HG03039 (cell line): ENCODE data around the gene LASP1.

Experiments used
- ATAC-seq: cut with Tn5 transposase; IDR thresholded peaks from one replicate; pipeline ENCODE4 v1.9.1; 2021; ENCODE audit warnings: mild to moderate bottlenecking, moderate library complexity; ENCODE audit not compliant: unreplicated experiment

LASP1 gene

GRCh38 chr17:38868817-38869525 lies 887 bp upstream of the LASP1 start:
- ATAC-seq: peak; percentile 24

GRCh38 chr17:38870259-38871165 lies 654 bp downstream of the LASP1 start:
- no peak for ATAC-seq

- ATAC-seq: no peak
Measured at GRCh38 chr17:38871247-38872015, 1.6 kb downstream of the LASP1 start.

GRCh38 chr17:38872027-38872511 lies 2.2 kb downstream of the LASP1 start:
- ATAC-seq: no peak

- no peak for ATAC-seq
Measured at GRCh38 chr17:38872671-38873385, 3.0 kb downstream of the LASP1 start.

- no peak for ATAC-seq
Measured at GRCh38 chr17:38873640-38874380, 4.0 kb downstream of the LASP1 start.

- no peak for ATAC-seq
Measured at GRCh38 chr17:38874505-38875400, 4.9 kb downstream of the LASP1 start.

- ATAC-seq: no peak
Measured at GRCh38 chr17:38875477-38876075, 5.7 kb downstream of the LASP1 start.

- ATAC-seq: no peak
Measured at GRCh38 chr17:38877130-38877851, 7.4 kb downstream of the LASP1 start.

- ATAC-seq: no peak
Measured at GRCh38 chr17:38879878-38880665, 10.2 kb downstream of the LASP1 start.

- no peak for ATAC-seq
Measured at GRCh38 chr17:38881600-38882191, 11.8 kb downstream of the LASP1 start.

- ATAC-seq: no peak
Measured at GRCh38 chr17:38882870-38883269, 13.0 kb downstream of the LASP1 start.

- ATAC-seq: no peak
Measured at GRCh38 chr17:38883592-38884526, 14.0 kb downstream of the LASP1 start.

- no peak for ATAC-seq
Measured at GRCh38 chr17:38885044-38885727, 15.3 kb downstream of the LASP1 start.
